Glomerular visceral epithelial cell (primary cell): ENCODE results near the gene WFIKKN1.

Experiments
- DNase-seq: peaks from one replicate; pipeline ENCODE4 v3.0.0-alpha.2; 2016; ENCODE audit errors: extremely low spot score

WFIKKN1 gene, protein sequence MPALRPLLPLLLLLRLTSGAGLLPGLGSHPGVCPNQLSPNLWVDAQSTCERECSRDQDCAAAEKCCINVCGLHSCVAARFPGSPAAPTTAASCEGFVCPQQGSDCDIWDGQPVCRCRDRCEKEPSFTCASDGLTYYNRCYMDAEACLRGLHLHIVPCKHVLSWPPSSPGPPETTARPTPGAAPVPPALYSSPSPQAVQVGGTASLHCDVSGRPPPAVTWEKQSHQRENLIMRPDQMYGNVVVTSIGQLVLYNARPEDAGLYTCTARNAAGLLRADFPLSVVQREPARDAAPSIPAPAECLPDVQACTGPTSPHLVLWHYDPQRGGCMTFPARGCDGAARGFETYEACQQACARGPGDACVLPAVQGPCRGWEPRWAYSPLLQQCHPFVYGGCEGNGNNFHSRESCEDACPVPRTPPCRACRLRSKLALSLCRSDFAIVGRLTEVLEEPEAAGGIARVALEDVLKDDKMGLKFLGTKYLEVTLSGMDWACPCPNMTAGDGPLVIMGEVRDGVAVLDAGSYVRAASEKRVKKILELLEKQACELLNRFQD

GRCh38 chr16:630815-631405, at the start of gene WFIKKN1:
TSS of gene WFIKKN1 (plus strand) at chr16:630985. CDS start at chr16:631254, 269 bp downstream.
- peak; percentile 31 for DNase-seq

DNA sequence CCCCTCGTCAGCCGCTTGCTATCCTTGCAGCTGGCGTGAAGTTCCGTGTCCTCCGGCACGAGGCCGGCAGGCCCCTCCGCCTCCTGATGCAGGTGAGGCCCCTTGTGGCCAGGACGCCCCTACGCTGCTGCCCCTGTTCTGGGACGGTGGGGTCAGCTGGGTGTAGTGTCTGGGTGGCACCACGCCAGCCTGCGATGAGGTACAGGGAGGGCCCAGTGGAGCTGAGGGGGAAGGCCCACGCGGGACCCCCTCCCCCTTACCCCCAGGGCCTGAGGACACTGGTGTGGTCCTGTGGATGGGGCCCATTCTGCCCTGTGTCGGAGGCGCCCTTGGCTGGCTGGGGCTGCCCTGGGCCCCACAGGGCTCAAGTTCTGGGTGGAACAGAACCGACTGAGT, 48.6 kb upstream of the WFIKKN1 start:
- DNase-seq, result no peak

DNA sequence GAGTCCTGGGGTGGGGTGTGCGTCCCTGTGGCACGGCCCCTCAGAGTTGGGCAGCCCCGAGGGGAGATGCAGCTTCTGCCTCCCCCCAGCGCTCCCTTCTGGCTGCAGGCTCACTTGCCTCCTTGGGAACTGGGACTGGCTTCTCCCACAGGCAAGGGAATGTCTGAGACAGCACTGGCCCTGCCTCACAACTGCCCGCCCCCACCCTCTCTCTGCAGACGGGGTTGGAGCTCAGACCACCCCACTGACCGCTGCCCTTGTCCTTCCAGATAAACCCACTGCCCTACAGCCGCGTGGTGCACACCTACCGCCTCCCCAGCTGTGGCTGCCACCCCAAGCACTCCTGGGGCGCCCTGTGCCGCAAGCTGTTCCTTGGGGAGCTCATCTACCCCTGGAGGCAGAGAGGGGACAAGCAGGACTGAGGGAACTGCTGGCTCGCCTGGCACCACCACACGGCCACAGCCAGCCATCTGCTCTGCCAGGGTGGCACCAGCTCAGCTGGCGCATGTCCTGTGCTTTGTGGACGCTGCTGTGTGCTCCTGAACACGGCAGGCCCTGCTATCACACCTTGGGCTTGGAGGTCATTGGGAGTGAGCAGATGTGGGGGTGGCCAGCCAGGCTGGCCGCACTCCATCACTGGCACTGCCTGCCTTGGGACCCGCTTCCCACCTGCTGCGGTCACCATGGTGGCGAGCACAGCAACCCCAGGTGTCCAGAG, 48.0 kb upstream of the WFIKKN1 start:
- no peak for DNase-seq

- no peak for DNase-seq
Measured at GRCh38 chr16:583470-583814, 47.3 kb upstream of the WFIKKN1 start.

- DNase-seq, result no peak
Measured at GRCh38 chr16:583815-584591, 46.8 kb upstream of the WFIKKN1 start.

DNA sequence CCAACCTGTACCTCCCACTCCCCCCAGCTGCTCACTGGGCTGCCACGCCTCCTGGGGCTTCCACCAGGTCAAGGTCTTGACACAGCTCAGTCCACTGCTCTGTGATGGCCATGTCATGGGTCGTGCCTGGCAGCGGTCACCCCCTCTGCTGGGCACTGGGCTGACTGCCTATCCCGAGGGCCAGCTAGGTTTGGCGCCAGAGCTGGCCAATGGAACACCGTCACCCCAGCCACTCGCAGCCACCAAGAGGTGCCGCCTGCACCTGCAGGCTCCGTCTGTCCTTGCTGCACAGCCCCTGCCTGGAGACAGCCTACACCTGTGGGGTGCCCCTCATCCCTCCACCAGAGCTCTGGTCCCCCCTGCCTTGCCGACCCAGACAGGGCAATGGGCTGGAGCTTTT, 45.4 kb upstream of the WFIKKN1 start:
- peak; percentile 17 for DNase-seq

DNA sequence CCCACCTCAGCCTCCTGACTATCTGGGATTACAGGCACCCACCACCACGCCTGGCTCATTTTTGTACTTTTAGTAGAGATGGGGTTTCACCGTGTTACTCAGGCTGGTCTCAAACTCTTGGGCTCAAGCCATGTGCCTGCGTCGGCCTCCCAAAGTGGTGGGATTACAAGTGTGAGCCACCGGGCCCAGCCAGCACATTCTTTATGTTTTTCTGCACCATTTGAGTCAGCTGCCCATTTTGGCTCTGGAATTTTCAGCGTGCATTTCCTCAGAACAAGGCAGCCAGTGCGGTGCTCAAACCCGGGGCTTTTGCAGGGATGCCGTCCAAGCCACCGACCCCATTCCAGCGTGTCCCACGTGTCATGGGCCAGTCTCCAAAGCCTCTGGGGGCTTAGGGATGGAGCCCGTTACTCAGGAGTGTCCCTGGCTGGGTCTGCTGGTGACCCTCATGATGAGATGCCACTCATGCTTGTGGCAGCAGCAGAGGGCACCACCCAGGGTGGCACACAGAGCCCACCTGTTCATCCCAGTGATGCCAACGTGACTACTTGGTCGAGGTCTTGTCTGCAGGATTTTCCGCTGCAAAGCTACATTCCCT, 44.6 kb upstream of the WFIKKN1 start:
- DNase-seq, result peak; percentile 18

DNA sequence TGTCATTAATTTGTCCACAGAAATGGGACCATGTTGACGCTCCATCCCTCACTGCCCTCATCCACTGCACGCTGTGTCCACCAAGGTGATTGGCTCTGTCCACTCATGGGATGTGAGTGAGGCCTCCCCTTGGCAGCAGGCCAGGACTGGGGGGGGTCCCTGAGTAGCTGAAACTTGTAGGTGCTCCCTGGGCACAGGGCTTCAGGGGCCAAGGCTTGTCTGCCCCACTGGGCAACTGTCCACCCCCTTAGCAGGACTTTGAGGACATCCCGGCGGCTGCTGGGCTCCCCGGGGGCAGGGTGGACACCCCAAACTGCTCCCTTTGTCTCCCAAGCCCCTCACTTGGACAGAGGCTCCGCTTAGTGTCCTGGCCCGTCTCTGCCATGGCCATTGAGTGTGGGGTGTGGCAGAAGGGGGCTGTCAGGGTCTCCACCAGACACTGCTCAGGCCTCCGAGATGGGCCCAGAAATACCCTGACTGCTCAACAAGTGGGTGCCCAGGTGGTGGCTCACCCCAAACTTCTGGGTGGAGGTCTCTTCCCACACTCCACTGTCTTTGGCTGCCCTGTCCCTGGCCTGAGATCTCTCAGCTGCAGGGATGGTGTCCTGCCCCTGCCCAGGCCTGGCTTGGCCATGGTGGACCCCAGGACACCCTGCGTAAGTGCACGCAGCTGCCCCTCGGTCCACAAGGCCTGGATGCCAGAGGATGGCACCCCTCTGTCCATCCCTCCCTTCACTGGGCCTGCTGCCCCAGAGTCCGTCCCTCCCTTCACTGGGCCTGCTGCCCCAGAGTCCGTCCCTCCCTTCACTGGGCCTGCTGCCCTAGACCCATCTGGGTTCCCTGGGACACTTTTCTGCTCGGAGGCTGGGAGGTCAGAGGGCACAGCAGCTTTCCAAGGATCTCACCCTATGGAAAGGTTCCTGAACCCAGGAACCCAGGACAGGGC, 43.9 kb upstream of the WFIKKN1 start:
- no peak for DNase-seq

DNA sequence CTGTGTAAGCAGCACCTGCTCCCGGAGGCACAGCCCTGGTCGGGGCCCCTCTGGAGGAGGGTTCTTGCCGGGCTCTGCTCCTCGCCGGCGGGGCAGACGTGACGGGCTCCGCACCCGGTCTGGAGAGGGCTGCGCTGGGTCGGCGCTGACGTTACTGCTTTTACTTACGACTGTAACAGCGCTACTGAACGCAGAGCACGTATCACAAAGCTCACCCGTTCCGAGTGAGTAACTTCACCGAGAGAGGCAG, 42.2 kb upstream of the WFIKKN1 start:
- DNase-seq, result peak; percentile 60

GRCh38 chr16:588889-589657, 41.7 kb upstream of the WFIKKN1 start:
- peak; percentile 94 for DNase-seq

DNA sequence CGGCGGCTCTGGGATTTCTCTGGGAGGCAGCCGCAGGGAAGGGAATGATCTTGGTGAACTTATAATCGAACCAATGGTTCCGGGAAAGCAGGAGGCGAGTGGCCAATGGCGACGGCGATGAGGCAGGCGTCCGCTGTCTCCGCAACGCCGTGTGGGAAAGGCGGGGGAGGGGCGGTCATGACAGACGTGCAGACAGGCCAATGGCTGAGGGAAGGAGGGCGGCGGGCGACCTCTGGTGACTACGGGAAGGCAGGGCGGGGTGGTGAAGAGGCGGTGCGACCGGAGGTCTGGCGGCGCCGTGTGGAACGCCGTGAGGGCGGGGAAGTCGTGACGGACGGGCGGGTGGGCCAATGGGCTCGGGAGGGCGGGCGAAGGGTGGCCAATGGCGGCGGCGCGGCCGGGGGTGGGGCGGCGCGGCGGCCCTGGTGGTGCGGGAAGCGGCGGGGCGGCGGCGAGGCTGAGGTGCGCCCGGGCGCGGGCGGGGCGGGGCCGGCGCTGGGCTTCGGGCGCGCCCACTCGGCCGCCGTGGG, 41.1 kb upstream of the WFIKKN1 start, which contains the start of gene RAB40C:
Gene RAB40C, plus strand, starts transcription at position 409 of the 530 bp plus-strand sequence. CDS start 226 bp downstream, outside the sequence.
- DNase-seq, result peak; percentile 98

DNA sequence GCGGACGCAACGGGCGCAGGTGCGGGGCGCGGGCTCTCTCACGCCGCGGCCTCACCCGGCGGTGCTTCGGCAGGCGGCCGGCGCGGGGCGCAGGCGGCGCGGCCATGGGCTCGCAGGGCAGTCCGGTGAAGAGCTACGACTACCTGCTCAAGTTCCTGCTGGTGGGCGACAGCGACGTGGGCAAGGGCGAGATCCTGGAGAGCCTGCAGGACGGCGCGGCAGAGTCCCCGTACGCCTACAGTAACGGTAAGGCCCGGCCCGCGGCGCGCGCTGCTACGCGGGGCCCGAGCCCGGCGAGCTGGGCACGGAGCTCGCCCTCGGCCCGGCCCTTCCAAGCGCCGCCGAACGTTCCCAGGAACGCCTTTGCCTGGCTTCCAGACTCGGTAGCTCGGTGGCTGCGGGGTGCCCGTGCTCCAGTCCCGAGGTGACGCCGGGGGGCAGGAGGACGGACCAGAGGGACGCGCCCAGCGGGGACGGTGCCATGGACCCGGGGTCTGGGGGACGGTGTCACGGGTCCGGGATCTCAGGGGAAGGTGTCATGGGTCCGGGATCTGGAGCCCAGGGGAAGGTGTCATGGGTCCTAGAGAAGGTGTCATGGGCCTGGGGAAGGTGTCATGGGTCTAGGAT, 40.5 kb upstream of the WFIKKN1 start:
- DNase-seq, result no peak

DNA sequence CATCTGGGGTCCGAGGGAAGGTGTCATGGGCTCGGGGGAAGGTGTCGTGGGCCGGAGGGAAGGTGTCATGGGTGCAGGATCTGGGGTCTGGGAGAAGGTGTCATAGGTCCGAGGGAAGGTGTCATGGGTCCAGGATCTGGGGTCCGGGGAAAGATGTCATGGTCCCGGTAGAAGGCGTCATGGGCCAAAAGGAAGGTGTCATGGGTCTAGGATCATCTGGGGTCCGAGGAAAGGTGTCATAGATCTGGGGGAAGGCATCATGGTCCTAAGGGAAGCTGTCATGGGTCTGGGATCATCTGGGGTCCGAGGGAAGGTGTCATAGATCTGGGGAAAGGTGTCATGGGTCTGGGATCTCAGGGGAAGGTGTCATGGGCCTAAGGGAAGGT, 40.0 kb upstream of the WFIKKN1 start:
- DNase-seq, result no peak

GRCh38 chr16:591231-591630, 39.6 kb upstream of the WFIKKN1 start:
- DNase-seq, result no peak

GRCh38 chr16:591892-592517, 38.8 kb upstream of the WFIKKN1 start:
- no peak for DNase-seq

- no peak for DNase-seq
Measured at GRCh38 chr16:592518-593306, 38.1 kb upstream of the WFIKKN1 start.

DNA sequence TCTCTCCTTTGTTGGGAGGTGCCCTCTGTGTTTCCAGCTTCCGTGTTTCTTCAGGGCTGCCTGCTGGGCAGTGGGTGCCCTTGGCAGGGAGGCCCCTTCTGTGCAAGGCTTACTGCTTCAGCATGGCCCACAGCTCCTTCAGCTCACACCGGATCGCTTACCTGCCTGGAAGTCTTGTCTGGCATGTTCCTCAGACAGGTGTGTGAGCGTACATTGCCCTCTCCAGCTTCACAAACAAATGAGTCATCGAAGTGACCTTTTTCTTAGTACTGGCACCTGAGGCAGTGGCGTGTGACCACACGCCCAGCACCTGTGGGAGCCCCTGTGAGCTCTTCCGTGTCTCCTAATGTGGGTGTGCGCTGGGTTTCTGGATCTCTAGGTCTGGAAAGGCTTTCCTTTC, 37.4 kb upstream of the WFIKKN1 start:
- DNase-seq, result no peak

DNA sequence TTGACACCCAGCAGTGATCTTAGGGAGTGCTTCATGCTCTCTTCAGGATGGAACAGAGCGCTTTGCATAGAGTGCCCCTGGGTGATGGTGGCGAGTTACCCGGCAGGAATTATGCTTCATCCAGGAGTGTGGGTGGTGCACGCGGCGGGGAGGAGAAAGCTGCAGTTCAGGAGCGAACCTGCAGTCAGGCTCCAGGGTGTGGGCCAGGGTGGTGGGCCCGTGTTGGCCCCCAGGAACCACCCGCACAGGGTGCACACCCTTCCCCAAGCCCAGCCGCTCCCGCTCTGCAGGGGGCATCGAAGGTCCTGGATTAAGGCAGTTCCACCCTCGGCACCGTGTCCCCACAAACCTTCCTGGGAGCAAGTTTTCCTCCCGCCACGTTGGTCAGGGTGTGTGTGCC, 37.0 kb upstream of the WFIKKN1 start:
- DNase-seq, result no peak
